Activated naive CD4-positive, alpha-beta T cell treated with anti-CD3 and anti-CD28 coated beads, Interleukin-2, amount 50 U/mL, for 16 hours (primary cell): ENCODE data around the gene SORBS1.

Experiments used
- DNase-seq: peaks from one replicate; pipeline ENCODE4 v3.0.0-alpha.2; 2020

SORBS1 gene

DNA sequence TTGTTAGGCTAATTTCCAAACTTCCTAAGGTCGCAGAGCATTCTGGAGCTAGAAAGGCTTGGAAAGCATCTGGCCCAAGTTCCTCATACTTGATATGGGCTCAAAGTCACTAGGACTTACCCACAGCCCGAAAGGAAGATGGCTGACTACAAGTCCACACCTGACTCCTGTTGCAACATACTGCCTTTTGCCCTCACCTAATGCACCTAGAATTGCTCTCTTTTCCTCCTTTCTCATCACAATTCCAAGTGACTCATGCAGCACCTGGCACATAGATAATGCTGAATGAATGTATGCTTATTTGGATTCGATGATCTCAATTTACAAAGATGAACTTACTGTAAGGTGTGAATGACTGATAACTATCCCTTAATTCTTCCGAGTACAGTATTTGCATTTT lies 131.5 kb downstream of the SORBS1 start:
- DNase-seq: no peak

DNA sequence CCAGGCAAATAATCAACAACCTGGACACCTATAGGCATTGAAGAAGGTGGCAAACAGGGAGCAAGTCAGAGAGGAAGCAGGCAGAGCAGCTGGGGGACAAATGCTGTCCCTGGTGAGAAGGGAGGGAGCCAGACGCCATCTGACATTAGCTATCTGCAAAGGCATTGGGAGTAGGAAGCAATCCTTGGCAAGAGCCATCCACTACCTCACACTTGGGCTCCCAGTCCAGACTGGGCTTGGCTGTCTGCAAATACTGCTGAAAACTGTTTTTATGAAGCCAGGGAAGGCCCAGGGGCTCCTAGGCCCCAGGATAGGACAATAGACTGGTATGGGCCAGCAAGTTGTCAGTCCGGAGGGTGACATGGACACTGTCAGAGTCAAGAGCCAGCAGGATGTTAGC lies 132.5 kb downstream of the SORBS1 start:
- DNase-seq: no peak

- DNase-seq: no peak
Observed at GRCh38 chr10:95426482-95426881, 134.7 kb downstream of the SORBS1 start.

DNA sequence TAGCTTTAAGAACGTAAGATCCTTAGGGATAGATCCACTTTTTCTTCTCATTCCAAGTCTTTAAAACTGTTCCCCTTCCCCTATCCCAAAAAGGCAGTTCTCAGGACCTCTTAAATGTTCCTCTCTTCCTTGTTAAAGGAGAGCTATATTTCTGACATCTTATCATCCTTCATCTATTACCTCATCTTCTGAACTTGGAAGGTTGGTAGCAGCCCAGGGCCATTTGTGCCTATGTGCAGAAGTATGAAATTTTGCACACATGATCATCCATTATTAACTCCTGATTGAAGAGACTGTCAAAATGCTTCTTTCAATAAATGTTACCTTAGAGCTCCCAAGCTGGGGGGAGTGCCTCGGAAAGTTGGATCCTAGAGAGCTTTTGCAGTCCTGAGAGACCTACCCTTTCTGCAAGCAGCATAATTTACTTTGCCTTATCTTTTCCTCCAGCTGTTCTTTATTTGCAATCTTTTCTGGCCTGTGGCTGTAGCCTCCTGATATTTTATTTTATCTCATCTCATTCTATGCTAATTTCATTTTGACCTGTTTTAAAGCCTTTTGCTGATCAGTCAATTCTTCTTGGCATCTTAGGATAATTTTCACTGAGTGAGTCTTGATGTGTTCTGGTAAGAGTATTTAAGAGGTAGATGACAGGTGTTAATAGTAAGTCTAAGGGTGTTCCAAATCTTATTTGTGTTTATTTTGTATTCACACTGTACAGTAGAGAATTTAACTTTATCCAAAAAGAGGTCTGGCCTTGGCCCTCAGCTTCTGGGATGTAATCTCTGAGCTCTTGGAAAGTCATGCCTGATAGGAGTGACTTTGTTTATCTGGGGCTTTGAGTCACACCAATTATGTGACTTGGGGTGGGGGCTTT lies 135.3 kb downstream of the SORBS1 start:
- no peak for DNase-seq

DNA sequence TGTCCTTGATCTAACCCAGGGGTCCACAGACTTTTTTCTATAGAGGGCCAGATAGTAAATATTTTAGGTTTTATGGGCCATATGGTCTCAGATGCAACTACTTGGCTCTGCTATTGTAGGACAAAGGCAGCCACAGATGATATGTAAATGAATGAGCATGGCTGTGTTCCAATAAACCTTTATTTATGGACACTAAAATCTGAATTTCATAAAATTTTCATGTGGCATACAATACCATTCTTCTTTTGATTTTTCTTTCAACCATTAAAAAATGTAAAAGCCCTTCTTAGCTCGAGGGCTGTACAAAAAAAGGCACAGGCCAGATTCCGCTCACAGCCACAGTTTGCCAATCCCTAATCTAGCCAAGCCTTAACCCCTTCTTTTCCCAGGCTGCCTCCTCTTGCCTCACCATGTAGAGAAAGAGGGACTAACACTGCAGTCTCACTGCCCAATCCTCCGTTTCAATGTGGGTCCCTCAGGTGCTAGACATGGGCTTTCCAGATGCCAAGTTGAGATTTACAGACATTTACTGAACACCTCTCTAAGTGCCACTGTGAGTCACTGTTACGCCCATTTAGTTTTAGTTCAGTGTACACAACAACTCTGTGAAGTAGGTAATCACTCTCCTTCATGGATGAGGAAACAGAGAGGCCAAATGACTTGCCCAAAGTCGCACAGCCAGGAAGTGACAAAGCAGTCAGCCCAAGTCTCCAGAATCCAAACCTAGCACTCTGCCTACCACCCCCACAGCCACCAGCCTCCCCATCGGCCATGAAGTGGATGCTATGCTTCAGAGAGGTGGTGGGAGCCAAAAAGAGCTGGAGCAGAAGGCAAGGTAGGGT lies 137.8 kb downstream of the SORBS1 start:
- no peak for DNase-seq

DNA sequence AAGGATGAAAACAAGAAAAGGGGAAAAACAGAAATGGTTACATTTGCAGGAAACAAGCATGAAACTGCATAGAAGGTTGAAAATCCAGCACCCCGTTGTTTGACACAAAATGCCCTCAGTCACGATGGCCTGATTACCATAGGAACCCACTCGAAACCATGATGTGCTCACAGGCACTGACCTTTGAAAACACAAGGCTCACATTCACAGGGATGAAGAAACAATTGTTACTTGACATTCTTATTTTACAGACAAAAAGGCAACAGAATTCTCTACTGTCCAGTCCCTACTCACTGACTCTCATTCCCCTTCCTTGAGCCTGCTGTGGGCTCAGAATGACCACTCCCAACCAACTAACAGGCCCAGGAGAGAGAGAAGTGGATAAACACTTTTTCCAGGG lies 138.9 kb downstream of the SORBS1 start:
- DNase-seq: no peak

DNA sequence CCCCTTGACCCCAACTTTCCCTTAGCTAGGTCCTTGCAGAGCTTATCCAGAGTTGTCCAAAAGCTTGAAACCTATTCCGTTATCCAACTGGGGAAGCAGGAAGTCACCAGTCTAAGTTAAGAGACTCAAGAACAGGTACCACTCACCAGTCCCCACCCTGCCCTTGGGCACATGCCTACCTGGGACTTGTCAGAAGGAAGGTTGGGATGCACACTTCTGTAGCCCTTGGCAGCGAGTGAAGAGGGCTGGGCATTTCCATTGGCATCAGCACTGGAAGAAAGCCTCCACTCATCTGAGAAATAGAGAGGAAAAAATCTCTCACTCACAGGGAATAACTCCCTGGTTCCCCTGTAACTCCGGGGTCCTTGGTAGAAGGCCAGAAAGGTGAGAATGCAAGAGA lies 139.4 kb downstream of the SORBS1 start:
- DNase-seq: no peak

DNA sequence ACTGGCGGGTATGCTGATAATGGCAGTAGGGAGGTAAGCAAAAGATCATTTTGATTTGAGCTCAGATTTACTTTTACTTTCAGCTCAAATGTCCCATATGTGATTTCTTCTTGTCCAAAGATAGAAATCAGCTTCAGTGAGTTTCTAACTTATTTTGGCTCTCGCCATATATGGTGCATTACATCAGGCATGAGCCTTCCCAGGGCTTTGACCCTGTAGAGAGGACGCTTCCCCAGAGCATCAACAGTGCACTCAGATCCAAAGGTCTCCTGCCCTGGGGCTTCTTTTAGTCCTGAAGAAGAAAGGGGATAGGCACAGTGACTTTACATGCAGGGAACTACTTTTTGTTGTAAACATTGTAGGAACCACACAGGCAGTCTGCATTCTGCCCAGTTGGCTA lies 141.8 kb downstream of the SORBS1 start:
- DNase-seq: no peak

DNA sequence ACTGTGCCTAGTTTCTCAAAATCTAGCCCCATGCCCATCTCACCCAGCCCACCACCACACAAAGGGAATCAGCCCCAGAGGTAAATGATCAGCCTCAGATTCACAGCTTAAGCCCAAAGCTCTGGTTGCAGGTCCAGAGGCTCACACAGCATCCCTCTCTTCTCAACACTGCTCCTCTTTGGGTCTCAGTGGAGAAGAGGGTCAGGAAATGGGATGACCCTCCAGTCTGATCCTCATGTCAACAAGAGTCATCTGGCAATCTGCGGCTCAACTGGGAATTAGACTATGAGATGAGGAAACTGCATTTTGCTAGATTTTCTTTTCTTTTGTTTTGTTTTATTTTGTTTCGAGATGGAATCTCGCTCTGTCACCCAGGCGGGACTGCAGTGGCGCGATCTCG lies 144.2 kb downstream of the SORBS1 start:
- no peak for DNase-seq

DNA sequence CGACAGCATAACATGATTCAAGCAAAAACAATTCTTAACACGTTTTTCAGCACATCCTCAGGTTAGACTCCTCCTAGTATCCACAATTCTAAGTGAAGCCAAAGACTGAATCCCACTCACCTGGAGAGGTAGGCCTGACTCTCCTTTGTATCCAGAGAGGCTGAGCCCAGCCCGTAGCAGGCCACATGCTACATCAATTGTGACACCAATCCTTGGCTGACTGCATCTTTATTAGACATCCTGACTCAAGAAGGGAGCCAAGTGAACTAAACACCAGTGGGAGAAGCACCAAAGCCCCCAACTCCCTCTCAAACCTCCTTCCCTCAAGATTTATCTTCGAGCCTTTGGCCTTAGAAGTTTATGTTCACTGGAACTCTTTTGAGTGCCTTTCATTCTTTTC lies 144.9 kb downstream of the SORBS1 start:
- DNase-seq: no peak

DNA sequence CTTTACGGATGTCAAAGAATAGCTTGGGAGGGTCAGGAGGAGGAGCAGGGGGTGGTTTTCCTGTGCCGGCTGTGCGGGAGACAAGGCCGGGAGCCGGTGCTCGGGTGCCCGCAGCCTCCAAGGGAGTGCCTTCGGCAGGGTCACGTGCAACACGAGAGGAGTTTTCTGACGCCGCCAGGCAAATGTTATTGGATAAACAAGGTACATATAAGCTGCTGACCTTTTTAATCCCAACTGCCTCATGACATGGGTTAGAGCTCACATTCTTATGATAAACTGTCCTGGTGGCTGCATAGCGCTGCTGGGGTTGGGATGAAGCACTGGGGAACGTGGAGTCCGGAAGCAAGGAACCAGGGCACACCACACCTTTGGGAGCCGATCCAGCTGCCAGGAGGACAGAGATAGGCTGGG lies 145.5 kb downstream of the SORBS1 start:
- DNase-seq: no peak

DNA sequence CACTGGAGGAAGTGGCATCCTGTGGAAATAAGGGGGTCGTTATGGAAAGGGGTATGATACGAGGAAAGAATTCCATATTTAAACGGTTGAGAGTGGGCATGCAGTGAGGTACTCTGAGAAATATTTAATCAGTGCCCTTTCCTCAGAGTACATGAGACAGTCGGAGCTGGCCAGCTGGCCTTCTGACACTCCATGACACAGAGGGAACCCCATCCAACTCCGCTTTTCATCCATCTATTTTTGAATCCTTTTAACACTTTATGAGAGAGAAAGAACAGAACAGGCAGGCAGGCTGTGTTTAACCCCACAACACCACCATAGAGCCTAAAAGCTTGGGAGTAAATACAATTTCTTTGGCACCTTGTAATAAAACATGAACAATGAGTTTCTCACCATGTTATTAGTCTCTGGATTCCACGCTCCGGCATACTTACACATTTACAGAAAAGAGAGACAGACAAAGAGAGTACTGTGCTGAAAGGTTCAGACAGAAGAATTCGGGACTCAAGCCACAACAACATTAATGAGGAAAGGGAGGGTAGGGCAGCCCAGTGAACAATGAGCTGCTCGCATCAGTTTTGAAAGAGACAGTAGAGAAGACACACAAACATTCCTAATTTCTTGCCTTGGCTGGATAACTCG lies 146.2 kb downstream of the SORBS1 start:
- DNase-seq: no peak

GRCh38 chr10:95414016-95414830 lies 146.9 kb downstream of the SORBS1 start:
- no peak for DNase-seq

GRCh38 chr10:95413588-95413987 lies 147.6 kb downstream of the SORBS1 start:
- DNase-seq: no peak

- no peak for DNase-seq
Observed at GRCh38 chr10:95411635-95412034, 149.5 kb downstream of the SORBS1 start.

- DNase-seq: no peak
Observed at GRCh38 chr10:95408983-95409873, 151.9 kb downstream of the SORBS1 start.

DNA sequence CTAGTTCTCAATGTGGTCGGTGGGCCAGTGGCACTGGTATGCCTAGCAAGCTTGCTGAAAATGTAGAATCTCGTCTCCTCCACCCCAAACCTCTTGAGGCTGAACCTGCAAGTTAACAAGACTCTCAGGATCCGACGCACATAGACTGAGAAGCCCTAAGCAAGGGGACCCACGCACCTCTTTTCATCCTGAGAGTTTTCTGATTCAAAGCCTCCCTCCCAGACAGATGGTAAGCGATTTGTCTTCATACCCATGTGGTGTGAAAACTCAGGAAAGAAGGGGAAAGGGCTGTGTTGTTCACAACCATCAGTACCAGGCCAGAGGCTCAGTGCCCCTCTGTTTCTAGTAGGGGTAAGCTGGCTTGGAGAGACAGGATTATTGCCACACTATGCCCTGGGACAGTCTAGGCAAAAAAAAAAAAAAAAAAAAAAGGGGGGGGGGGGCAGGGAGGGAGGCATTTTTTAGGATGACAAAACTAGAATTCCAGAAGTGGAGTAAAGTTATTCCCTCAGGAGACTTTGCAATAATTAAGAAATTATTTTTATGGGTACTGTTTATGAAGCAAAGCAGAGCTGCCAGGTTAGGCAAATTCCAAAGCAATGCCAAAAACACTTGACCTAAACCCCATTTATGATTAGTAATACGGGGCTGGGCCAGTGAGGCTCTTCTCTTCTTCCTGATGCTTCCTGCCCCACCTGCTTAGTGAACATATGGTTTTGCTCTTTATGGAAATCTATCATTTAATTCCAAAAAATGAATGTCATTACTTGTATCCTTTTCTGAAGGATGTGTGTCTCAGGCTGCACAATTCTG lies 152.8 kb downstream of the SORBS1 start:
- DNase-seq: no peak

GRCh38 chr10:95407546-95407945 lies 153.6 kb downstream of the SORBS1 start:
- DNase-seq: no peak

DNA sequence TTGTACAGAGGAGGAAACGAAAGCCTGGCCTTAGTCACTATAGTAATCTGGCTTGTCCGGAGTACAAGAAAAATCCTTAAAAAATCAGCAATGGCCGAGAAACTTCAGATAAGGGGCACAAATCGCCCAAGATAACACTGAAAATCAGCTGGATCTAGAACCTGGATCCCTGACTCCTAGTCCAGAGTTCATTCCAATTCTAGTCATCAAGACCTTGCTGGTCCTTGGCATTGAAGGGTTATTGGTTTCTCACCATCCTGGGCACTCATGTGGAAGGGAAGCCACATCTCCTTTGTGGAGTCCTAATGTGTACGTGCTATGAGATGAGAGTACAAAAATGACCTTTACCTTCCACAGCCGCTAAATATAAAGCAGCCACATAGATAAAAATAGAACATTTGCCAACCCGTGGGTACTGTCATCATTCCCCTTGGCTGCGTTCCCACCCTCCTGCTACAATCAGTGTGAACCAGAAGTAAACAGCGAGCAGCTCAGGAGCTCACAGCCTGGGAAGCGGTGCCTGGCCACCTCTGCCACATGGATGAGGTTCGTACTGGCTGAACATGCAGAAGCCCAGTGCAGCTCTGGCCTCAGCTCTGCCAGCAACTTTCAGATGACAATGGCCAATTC lies 154.4 kb downstream of the SORBS1 start:
- DNase-seq: no peak

DNA sequence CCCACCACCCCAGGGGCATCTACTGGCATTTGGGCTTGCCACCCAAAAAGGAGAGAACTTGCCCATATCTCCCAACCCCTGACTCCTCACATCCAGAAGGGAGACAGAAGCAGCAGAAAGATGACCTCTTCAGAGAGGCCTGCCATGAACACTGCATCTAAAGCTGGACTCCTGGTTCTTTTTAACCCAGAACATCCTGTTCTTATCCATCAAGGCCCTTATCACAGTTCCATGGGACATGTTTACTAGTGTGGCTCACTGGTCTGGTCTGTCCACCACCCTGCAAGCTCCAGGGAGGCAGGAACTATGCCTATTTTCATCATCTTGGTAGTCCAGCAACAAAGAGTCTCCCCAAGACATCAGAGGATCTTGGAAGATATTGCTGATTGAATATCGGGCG lies 155.5 kb downstream of the SORBS1 start:
- DNase-seq: no peak
